ENCODE results near the gene MIS18A.
A peak's percentile ranks its signal among the peaks of the same experiment; 100 is the strongest.
"Not testable (repeated sequence)": the region's sequence is repeated elsewhere in the genome, so short reads cannot be mapped to it uniquely, and the experiment has no call there.

The MIS18A gene

GRCh38 chr21:32278103-32278502, 746 bp downstream of the MIS18A start:
- no peak overlapping the region for H3K27ac ChIP-seq (ENCODE audit: low read length)
- H3K4me1 ChIP-seq (ENCODE audit: control insufficient read depth, low read depth, low read length): peaks cover 5% of the 10 kb centered on the region
- peaks cover 12% of the 10 kb centered on the region for H3K36me3 ChIP-seq (ENCODE audit: control insufficient read depth, low read depth, low read length)
- no peaks in the 10 kb centered on the region for H3K27me3 ChIP-seq (ENCODE audit: control insufficient read depth, insufficient read depth, low read length)
- H3K9me3 ChIP-seq (ENCODE audit: control insufficient read depth, low read depth, low read length): no peaks in the 10 kb centered on the region
- H3K9ac ChIP-seq (ENCODE audit: low read length): peak overlapping the region; percentile 58
- H3K4me3 ChIP-seq (ENCODE audit: low read length): peak overlapping the region; percentile 92

- no peaks in the 10 kb centered on the region for H3K27me3 ChIP-seq (ENCODE audit: control insufficient read depth, insufficient read depth, low read length)
- peaks cover 5% of the 10 kb centered on the region for H3K4me1 ChIP-seq (ENCODE audit: control insufficient read depth, low read depth, low read length)
- H3K27ac ChIP-seq (ENCODE audit: low read length): no peak overlapping the region
- H3K36me3 ChIP-seq (ENCODE audit: control insufficient read depth, low read depth, low read length): peaks cover 22% of the 10 kb centered on the region
- H3K4me3 ChIP-seq (ENCODE audit: low read length): no peak overlapping the region
- H3K9me3 ChIP-seq (ENCODE audit: control insufficient read depth, low read depth, low read length): no peaks in the 10 kb centered on the region
- H3K9ac ChIP-seq (ENCODE audit: low read length): no peak overlapping the region
These were observed 2.2 kb downstream of the MIS18A start for GRCh38 chr21:32276671-32277070.

- H3K27ac ChIP-seq (ENCODE audit: low read length): no peak overlapping the region
These were observed 8.1 kb downstream of the MIS18A start for GRCh38 chr21:32270748-32271147.

GRCh38 chr21:32265321-32265720, 13.5 kb downstream of the MIS18A start:
- H3K27ac ChIP-seq (ENCODE audit: low read length); H3K27me3 ChIP-seq (ENCODE audit: control insufficient read depth, insufficient read depth, low read length); H3K9me3 ChIP-seq (ENCODE audit: control insufficient read depth, low read depth, low read length); H3K4me1 ChIP-seq (ENCODE audit: control insufficient read depth, low read depth, low read length); H3K4me3 ChIP-seq (ENCODE audit: low read length); H3K9ac ChIP-seq (ENCODE audit: low read length): not testable (repeated sequence)
- peaks cover 33% of the 10 kb centered on the region for H3K36me3 ChIP-seq (ENCODE audit: control insufficient read depth, low read depth, low read length)

More at GRCh38 chr21:32270748-32271147, 8.1 kb downstream of the MIS18A start:
- Histone ChIP-seq H3K9ac (ENCODE audit: low read length) (no peak overlapping the region), H3K4me1 (ENCODE audit: control insufficient read depth, low read depth, low read length) (no peaks in the 10 kb centered on the region), H3K27me3 (ENCODE audit: control insufficient read depth, insufficient read depth, low read length) (no peaks in the 10 kb centered on the region), H3K4me3 (ENCODE audit: low read length) (no peak overlapping the region), H3K36me3 (ENCODE audit: control insufficient read depth, low read depth, low read length) (peaks cover 67% of the 10 kb centered on the region), H3K9me3 (ENCODE audit: control insufficient read depth, low read depth, low read length) (no peaks in the 10 kb centered on the region)

- Histone ChIP-seq H3K4me1 (ENCODE audit: control insufficient read depth, low read depth, low read length) (no peaks in the 10 kb centered on the region), H3K4me3 (ENCODE audit: low read length) (no peak overlapping the region), H3K9me3 (ENCODE audit: control insufficient read depth, low read depth, low read length) (no peaks in the 10 kb centered on the region), H3K27ac (ENCODE audit: low read length) (no peak overlapping the region), H3K9ac (ENCODE audit: low read length) (no peak overlapping the region), H3K36me3 (ENCODE audit: control insufficient read depth, low read depth, low read length) (peaks cover 3% of the 10 kb centered on the region), H3K27me3 (ENCODE audit: control insufficient read depth, insufficient read depth, low read length) (no peaks in the 10 kb centered on the region)
These were observed 16.9 kb downstream of the MIS18A start for GRCh38 chr21:32261929-32262328.

- Histone ChIP-seq H3K36me3 (ENCODE audit: control insufficient read depth, low read depth, low read length) (no peaks in the 10 kb centered on the region), H3K9ac (ENCODE audit: low read length) (no peak overlapping the region), H3K4me3 (ENCODE audit: low read length) (no peak overlapping the region), H3K9me3 (ENCODE audit: control insufficient read depth, low read depth, low read length) (no peaks in the 10 kb centered on the region), H3K27me3 (ENCODE audit: control insufficient read depth, insufficient read depth, low read length) (no peaks in the 10 kb centered on the region), H3K27ac (ENCODE audit: low read length) (no peak overlapping the region), H3K4me1 (ENCODE audit: control insufficient read depth, low read depth, low read length) (no peaks in the 10 kb centered on the region)
These were observed 18.7 kb downstream of the MIS18A start for GRCh38 chr21:32260130-32260529.

- not testable (repeated sequence) for H3K4me1 ChIP-seq (ENCODE audit: control insufficient read depth, low read depth, low read length); H3K4me3 ChIP-seq (ENCODE audit: low read length); H3K36me3 ChIP-seq (ENCODE audit: control insufficient read depth, low read depth, low read length); H3K27me3 ChIP-seq (ENCODE audit: control insufficient read depth, insufficient read depth, low read length); H3K9me3 ChIP-seq (ENCODE audit: control insufficient read depth, low read depth, low read length); H3K27ac ChIP-seq (ENCODE audit: low read length); H3K9ac ChIP-seq (ENCODE audit: low read length)
These were observed 20.1 kb downstream of the MIS18A start for GRCh38 chr21:32258786-32259048.

GRCh38 chr21:32257962-32258785, 20.7 kb downstream of the MIS18A start:
- Histone ChIP-seq H3K27ac (ENCODE audit: low read length) (no peak overlapping the region), H3K9ac (ENCODE audit: low read length) (no peak overlapping the region), H3K9me3 (ENCODE audit: control insufficient read depth, low read depth, low read length) (no peaks in the 10 kb centered on the region), H3K27me3 (ENCODE audit: control insufficient read depth, insufficient read depth, low read length) (no peaks in the 10 kb centered on the region), H3K4me1 (ENCODE audit: control insufficient read depth, low read depth, low read length) (no peaks in the 10 kb centered on the region), H3K4me3 (ENCODE audit: low read length) (no peak overlapping the region), H3K36me3 (ENCODE audit: control insufficient read depth, low read depth, low read length) (no peaks in the 10 kb centered on the region)

GRCh38 chr21:32256873-32257620, 21.8 kb downstream of the MIS18A start:
- Histone ChIP-seq H3K9ac (ENCODE audit: low read length) (no peak overlapping the region), H3K27me3 (ENCODE audit: control insufficient read depth, insufficient read depth, low read length) (no peaks in the 10 kb centered on the region), H3K36me3 (ENCODE audit: control insufficient read depth, low read depth, low read length) (no peaks in the 10 kb centered on the region), H3K9me3 (ENCODE audit: control insufficient read depth, low read depth, low read length) (no peaks in the 10 kb centered on the region), H3K4me1 (ENCODE audit: control insufficient read depth, low read depth, low read length) (no peaks in the 10 kb centered on the region), H3K27ac (ENCODE audit: low read length) (no peak overlapping the region), H3K4me3 (ENCODE audit: low read length) (no peak overlapping the region)

- H3K9me3 ChIP-seq (ENCODE audit: control insufficient read depth, low read depth, low read length): no peaks in the 10 kb centered on the region
- H3K4me3 ChIP-seq (ENCODE audit: low read length): no peak overlapping the region
- no peaks in the 10 kb centered on the region for H3K4me1 ChIP-seq (ENCODE audit: control insufficient read depth, low read depth, low read length)
- H3K27ac ChIP-seq (ENCODE audit: low read length): no peak overlapping the region
- H3K27me3 ChIP-seq (ENCODE audit: control insufficient read depth, insufficient read depth, low read length): no peaks in the 10 kb centered on the region
- H3K9ac ChIP-seq (ENCODE audit: low read length): no peak overlapping the region
- H3K36me3 ChIP-seq (ENCODE audit: control insufficient read depth, low read depth, low read length): no peaks in the 10 kb centered on the region
These were observed 22.6 kb downstream of the MIS18A start for GRCh38 chr21:32256251-32256650.

GRCh38 chr21:32253215-32253641, 25.6 kb downstream of the MIS18A start:
- H3K9me3 ChIP-seq (ENCODE audit: control insufficient read depth, low read depth, low read length): no peaks in the 10 kb centered on the region
- H3K36me3 ChIP-seq (ENCODE audit: control insufficient read depth, low read depth, low read length): no peaks in the 10 kb centered on the region
- H3K27me3 ChIP-seq (ENCODE audit: control insufficient read depth, insufficient read depth, low read length): no peaks in the 10 kb centered on the region
- no peak overlapping the region for H3K27ac ChIP-seq (ENCODE audit: low read length)
- no peak overlapping the region for H3K4me3 ChIP-seq (ENCODE audit: low read length)
- H3K9ac ChIP-seq (ENCODE audit: low read length): no peak overlapping the region
- no peaks in the 10 kb centered on the region for H3K4me1 ChIP-seq (ENCODE audit: control insufficient read depth, low read depth, low read length)

- no peaks in the 10 kb centered on the region for H3K4me1 ChIP-seq (ENCODE audit: control insufficient read depth, low read depth, low read length)
These were observed 26.7 kb downstream of the MIS18A start for GRCh38 chr21:32252136-32252535.

More at GRCh38 chr21:32252136-32252535, 26.7 kb downstream of the MIS18A start:
- Histone ChIP-seq H3K27me3 (ENCODE audit: control insufficient read depth, insufficient read depth, low read length) (no peaks in the 10 kb centered on the region), H3K36me3 (ENCODE audit: control insufficient read depth, low read depth, low read length) (no peaks in the 10 kb centered on the region), H3K9me3 (ENCODE audit: control insufficient read depth, low read depth, low read length) (no peaks in the 10 kb centered on the region), H3K27ac (ENCODE audit: low read length) (no peak overlapping the region), H3K9ac (ENCODE audit: low read length) (no peak overlapping the region), H3K4me3 (ENCODE audit: low read length) (no peak overlapping the region)

Data from iPS-18a (cell line).